ENCODE results near the gene SLC39A11.

SLC39A11 gene

DNA sequence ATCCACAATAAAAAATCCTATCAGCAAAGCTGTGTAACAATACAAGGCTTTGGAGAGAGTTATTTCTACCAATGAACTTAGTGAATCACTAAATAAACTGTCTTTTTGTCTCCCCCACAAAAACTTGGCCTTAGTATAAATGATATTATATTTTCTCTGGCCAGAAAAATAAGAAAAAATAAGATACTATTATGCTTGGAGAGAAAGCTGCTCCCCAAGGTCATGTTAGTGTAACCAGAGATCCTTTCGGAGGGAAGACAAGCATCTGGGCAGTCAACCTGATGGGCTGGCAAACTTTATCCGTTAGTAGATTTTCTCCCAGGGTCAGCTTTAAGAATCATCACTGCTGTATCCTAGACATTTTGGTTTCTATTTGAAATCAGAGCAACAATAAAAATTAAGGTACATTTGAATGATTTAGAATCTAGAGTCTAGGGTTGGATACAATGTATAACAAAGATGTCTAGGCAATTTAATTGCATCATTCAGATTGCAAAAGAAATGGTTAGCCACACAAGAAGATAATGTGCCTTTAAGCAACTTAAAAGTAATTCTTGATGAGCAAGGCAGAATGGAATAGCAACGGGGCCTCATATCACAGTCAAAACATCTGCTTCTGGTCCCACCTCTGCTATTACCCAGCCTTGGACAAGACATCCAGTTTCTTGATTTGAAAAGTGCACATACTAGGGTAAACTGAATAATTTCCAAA is 280.4 kb downstream of the SLC39A11 start:
- no peak overlapping the region for H3K4me3 ChIP-seq (ENCODE audit: extremely low read depth, insufficient read depth, low read length, poor library complexity, severe bottlenecking)
- H3K9me3 ChIP-seq (ENCODE audit: control insufficient read depth, low read length) = no peaks in the 10 kb centered on the region
- no peaks in the 10 kb centered on the region for H3K4me1 ChIP-seq (ENCODE audit: control insufficient read depth, insufficient read depth, low read length, poor library complexity, severe bottlenecking)
- no peaks in the 10 kb centered on the region for H3K36me3 ChIP-seq (ENCODE audit: control insufficient read depth, insufficient read depth, low read length)
- no peak overlapping the region for H3K27ac ChIP-seq (ENCODE audit: low read depth, low read length, severe bottlenecking)
- 100% methylated on average over 1 of the region's 3 CpGs; no CpG with 5 or more reads in 1 of the 2 experiments for WGBS, 2 experiments (ENCODE audit: insufficient coverage in 2 of 2)

DNA sequence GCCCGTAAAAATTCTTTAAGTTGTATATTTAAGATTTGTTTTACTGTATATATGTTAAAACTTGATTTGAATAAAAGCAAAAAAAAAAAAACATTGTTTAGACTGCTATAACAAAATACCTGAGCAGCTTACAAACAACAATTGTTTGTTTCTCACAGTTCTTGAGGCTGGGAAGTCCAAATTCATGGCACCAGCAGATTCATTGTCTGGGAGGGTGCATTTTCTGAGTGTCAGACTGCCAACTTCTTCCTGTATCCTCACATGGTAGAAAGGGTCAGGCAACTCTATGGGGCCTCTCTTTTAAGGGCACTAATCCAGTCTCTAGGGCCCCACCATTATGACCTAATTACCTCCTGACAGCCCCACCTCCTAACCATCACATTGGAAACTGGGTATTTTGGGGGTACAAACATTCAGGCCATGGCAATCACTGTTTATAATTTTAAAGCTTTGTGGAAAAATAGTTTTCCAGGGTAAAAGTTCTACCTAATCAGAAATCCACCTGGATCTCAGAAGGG is 281.4 kb downstream of the SLC39A11 start:
- H3K4me3 ChIP-seq (ENCODE audit: extremely low read depth, insufficient read depth, low read length, poor library complexity, severe bottlenecking) = no peak overlapping the region
- no peak overlapping the region for H3K27ac ChIP-seq (ENCODE audit: low read depth, low read length, severe bottlenecking)
- no peaks in the 10 kb centered on the region for H3K9me3 ChIP-seq (ENCODE audit: control insufficient read depth, low read length)
- WGBS, 2 experiments (ENCODE audit: insufficient coverage in 2 of 2) = no CpG with 5 or more reads among the region's 1 CpG
- H3K4me1 ChIP-seq (ENCODE audit: control insufficient read depth, insufficient read depth, low read length, poor library complexity, severe bottlenecking) = no peaks in the 10 kb centered on the region
- no peaks in the 10 kb centered on the region for H3K36me3 ChIP-seq (ENCODE audit: control insufficient read depth, insufficient read depth, low read length)

DNA sequence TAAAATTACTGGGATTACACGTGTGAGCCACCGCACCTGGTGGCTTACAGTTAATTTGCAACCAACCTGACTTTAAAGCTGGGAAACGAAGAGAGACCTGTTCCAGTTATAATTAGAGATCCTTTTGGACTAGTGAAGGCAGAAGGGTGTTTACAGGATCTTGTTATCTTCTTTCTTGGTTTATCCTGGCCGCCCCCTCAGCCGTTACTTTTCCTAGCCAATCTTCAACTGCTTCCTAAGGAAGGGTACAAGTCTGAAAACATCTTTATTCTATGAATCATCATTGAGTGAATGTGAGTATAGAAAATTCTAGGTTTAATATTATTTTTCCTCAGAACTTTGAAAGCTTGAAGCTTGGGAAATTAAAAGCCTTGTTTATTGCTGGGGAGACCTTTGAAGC is 286.5 kb downstream of the SLC39A11 start:
- H3K4me3 ChIP-seq (ENCODE audit: extremely low read depth, insufficient read depth, low read length, poor library complexity, severe bottlenecking) = no peak overlapping the region
- H3K36me3 ChIP-seq (ENCODE audit: control insufficient read depth, insufficient read depth, low read length) = no peaks in the 10 kb centered on the region
- no peaks in the 10 kb centered on the region for H3K9me3 ChIP-seq (ENCODE audit: control insufficient read depth, low read length)
- 93 to 97% methylated on average over 3 of the region's 5 CpGs for WGBS, 2 experiments (ENCODE audit: insufficient coverage in 2 of 2)
- H3K27ac ChIP-seq (ENCODE audit: low read depth, low read length, severe bottlenecking) = no peak overlapping the region
- no peaks in the 10 kb centered on the region for H3K4me1 ChIP-seq (ENCODE audit: control insufficient read depth, insufficient read depth, low read length, poor library complexity, severe bottlenecking)

DNA sequence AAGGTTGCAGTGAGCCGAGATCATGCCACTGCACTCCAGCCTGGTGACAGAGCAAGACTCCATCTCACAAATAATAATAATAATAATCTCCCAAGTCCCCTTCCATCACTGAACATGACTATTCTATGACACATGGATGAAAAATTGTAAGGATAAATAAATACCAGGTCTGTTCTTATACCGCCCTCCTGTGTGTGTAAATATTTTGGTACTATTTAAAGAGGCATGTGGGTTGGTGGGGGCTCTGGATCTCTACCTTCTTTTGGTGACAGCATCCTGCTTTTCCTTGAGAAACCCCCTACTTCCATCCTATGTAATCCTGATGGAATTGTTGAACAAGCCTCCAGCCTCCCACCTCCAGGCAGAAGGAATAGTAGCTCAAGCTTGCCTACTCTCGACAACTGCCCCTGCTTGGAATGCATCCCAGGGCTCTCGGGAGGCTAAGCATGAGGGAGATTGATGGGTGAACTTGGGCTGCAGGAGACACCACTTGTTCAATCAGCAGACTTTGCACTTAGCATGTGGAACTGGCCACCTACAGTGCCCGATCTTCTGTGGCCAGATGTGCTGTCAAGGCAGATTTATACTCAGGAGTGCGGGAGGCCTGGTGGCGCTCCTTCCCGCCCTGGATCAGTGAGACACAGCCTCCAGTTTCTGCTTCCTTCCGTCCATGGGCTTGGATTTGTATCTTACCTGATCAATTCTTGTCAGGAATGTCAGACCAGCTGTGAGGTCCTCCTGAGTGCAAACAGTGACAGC is 287.4 kb downstream of the SLC39A11 start:
- 84 to 100% methylated on average over 5 to 8 of the region's 9 CpGs for WGBS, 2 experiments (ENCODE audit: insufficient coverage in 2 of 2)
- H3K36me3 ChIP-seq (ENCODE audit: control insufficient read depth, insufficient read depth, low read length) = no peaks in the 10 kb centered on the region
- no peaks in the 10 kb centered on the region for H3K9me3 ChIP-seq (ENCODE audit: control insufficient read depth, low read length)
- no peaks in the 10 kb centered on the region for H3K4me1 ChIP-seq (ENCODE audit: control insufficient read depth, insufficient read depth, low read length, poor library complexity, severe bottlenecking)
- no peak overlapping the region for H3K27ac ChIP-seq (ENCODE audit: low read depth, low read length, severe bottlenecking)
- no peak overlapping the region for H3K4me3 ChIP-seq (ENCODE audit: extremely low read depth, insufficient read depth, low read length, poor library complexity, severe bottlenecking)

DNA sequence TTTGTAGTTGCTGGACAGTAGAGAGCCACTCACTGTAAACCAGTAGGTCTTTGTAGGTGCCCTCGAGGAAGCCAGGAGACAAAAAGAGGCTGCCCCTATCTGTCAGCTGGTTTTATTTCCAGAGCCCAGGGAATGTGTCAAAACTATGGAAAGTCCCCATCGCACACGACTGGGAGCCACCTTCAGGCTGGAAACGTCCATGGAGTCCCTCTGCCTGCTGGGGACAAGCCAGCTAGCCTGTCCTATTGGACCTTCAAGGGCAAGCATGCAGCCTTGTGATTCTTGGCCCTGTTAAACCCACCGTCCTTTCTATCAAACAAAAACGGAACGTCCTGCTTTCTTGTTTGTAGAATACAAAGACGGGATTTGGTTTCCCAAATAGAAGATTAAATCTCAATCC is 289.8 kb downstream of the SLC39A11 start:
- Histone ChIP-seq H3K9me3 (ENCODE audit: control insufficient read depth, low read length) (peaks cover 4% of the 10 kb centered on the region), H3K4me3 (ENCODE audit: extremely low read depth, insufficient read depth, low read length, poor library complexity, severe bottlenecking) (no peak overlapping the region), H3K4me1 (ENCODE audit: control insufficient read depth, insufficient read depth, low read length, poor library complexity, severe bottlenecking) (no peaks in the 10 kb centered on the region), H3K27ac (ENCODE audit: low read depth, low read length, severe bottlenecking) (no peak overlapping the region), H3K36me3 (ENCODE audit: control insufficient read depth, insufficient read depth, low read length) (no peaks in the 10 kb centered on the region)
- 84 to 85% methylated on average over 5 to 8 of the region's 8 CpGs for WGBS, 2 experiments (ENCODE audit: insufficient coverage in 2 of 2)

DNA sequence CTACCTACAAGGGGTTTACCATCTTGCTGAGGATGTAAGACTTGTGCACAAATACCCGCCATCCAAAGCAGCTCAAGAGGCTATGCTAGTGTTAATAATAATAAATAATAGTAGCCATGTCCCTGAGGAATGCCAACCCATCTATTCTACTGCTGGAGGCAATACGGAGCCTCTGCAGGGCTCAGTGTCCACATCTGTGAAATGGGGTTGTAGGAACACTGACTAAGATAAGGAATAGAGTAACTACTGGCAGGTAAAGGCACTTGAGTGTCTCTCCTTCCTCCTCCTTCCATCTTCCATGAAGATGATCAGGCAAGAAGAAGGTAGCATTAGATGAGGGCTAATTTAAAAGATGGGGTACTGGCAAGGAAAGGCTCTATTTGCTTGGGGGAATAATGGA is 295.3 kb downstream of the SLC39A11 start:
- 60% methylated on average over 1 of the region's 2 CpGs; no CpG with 5 or more reads in 1 of the 2 experiments for WGBS, 2 experiments (ENCODE audit: insufficient coverage in 2 of 2)
- H3K27ac ChIP-seq (ENCODE audit: low read depth, low read length, severe bottlenecking) = no peak overlapping the region
- peaks cover 15% of the 10 kb centered on the region for H3K9me3 ChIP-seq (ENCODE audit: control insufficient read depth, low read length)

DNA sequence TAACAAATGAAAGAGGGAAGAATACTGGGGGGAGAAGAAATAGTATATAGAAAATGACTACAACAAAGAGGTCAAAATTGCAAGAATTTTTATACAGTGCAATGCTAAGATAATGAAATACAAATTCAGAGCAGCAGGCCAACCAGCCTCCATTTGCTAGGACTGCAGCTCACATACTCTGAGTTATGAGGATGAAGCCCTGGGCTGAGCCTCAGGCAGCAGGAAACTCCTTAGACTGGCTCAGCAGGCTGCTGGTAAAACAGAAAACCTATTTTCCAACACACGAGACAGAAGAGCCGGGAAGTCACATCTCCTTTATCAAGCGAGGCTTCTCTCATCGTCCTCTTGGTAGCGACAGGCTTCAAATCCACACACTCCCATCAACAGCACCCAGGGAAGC is 296.5 kb downstream of the SLC39A11 start:
- Histone ChIP-seq H3K4me1 (ENCODE audit: control insufficient read depth, insufficient read depth, low read length, poor library complexity, severe bottlenecking) (no peaks in the 10 kb centered on the region), H3K4me3 (ENCODE audit: extremely low read depth, insufficient read depth, low read length, poor library complexity, severe bottlenecking) (no peak overlapping the region), H3K9me3 (ENCODE audit: control insufficient read depth, low read length) (peaks cover 15% of the 10 kb centered on the region), H3K36me3 (ENCODE audit: control insufficient read depth, insufficient read depth, low read length) (no peaks in the 10 kb centered on the region), H3K27ac (ENCODE audit: low read depth, low read length, severe bottlenecking) (no peak overlapping the region)
- 76 to 79% methylated on average over 4 to 5 of the region's 5 CpGs for WGBS, 2 experiments (ENCODE audit: insufficient coverage in 2 of 2)

More for the DNA sequence above, 295.3 kb downstream of the SLC39A11 start:
- Histone ChIP-seq H3K4me3 (ENCODE audit: extremely low read depth, insufficient read depth, low read length, poor library complexity, severe bottlenecking) (no peak overlapping the region), H3K36me3 (ENCODE audit: control insufficient read depth, insufficient read depth, low read length) (no peaks in the 10 kb centered on the region), H3K4me1 (ENCODE audit: control insufficient read depth, insufficient read depth, low read length, poor library complexity, severe bottlenecking) (no peaks in the 10 kb centered on the region)

DNA sequence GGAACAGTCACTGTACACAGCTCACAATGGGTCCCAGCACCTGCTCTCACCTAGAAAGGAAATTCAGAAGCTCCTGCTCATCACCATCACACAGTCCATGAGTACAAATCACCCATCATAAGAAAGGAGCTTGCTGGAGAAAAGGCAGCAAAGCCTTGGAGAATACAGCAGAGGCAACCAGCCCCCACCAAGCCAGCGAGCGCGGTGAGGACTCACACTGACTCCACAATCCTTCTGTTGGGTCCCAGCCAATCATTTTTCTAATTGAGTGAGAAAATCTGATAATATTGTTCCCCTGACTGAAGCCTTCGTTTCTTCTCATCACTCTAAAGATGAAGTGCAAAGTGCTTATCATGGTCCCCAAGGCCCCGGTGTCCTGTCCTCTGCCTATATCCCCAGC is 298.3 kb downstream of the SLC39A11 start:
- Histone ChIP-seq H3K36me3 (ENCODE audit: control insufficient read depth, insufficient read depth, low read length) (no peaks in the 10 kb centered on the region), H3K4me3 (ENCODE audit: extremely low read depth, insufficient read depth, low read length, poor library complexity, severe bottlenecking) (no peak overlapping the region), H3K9me3 (ENCODE audit: control insufficient read depth, low read length) (peaks cover 10% of the 10 kb centered on the region), H3K27ac (ENCODE audit: low read depth, low read length, severe bottlenecking) (no peak overlapping the region), H3K4me1 (ENCODE audit: control insufficient read depth, insufficient read depth, low read length, poor library complexity, severe bottlenecking) (no peaks in the 10 kb centered on the region)
- WGBS, 2 experiments (ENCODE audit: insufficient coverage in 2 of 2) = 60 to 88% methylated on average over 1 to 2 of the region's 5 CpGs

DNA sequence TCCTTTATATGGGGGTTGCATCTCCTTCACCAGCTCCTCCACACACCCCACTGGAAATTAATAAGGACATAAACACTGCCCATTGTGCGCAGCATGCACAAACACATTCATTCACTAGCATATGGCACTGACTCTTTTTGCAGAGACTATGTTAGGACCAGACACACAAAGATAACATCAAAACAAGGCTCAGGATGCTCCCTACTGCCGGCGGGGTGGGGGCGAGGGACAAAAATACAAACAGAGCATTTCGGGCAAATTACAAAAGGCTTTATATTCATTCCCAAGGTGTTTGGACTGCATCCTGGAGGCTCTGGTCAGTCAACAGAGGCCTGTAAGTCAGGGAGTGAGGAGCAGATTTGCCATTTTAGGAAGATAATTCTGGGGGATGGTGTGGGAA is 299.7 kb downstream of the SLC39A11 start:
- no peak overlapping the region for H3K27ac ChIP-seq (ENCODE audit: low read depth, low read length, severe bottlenecking)
- H3K4me3 ChIP-seq (ENCODE audit: extremely low read depth, insufficient read depth, low read length, poor library complexity, severe bottlenecking) = no peak overlapping the region
- WGBS, 2 experiments (ENCODE audit: insufficient coverage in 2 of 2) = 90 to 100% methylated on average over 4 to 5 of the region's 5 CpGs
- peaks cover 10% of the 10 kb centered on the region for H3K9me3 ChIP-seq (ENCODE audit: control insufficient read depth, low read length)
- no peaks in the 10 kb centered on the region for H3K36me3 ChIP-seq (ENCODE audit: control insufficient read depth, insufficient read depth, low read length)
- H3K4me1 ChIP-seq (ENCODE audit: control insufficient read depth, insufficient read depth, low read length, poor library complexity, severe bottlenecking) = no peaks in the 10 kb centered on the region

DNA sequence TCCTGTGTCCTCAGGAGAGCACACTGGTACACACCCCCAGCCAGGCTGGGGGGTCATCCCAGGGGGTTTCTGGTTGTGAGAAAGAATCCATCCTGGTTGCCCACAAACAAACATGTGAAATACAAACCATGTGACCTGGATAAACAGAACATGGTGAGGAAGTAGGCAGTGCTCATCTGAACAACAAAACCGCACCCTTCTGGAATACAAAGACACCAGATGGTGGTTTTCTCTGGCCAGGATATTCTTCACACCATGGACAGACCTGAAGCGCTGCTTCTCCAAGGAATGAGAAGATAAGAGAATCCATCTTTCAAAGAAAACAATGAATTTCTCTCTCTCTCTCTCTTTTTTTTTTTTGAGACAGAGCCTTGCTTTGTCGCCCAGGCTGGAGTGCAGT is 302.3 kb downstream of the SLC39A11 start:
- Histone ChIP-seq H3K4me3 (ENCODE audit: extremely low read depth, insufficient read depth, low read length, poor library complexity, severe bottlenecking) (no peak overlapping the region), H3K27ac (ENCODE audit: low read depth, low read length, severe bottlenecking) (no peak overlapping the region), H3K9me3 (ENCODE audit: control insufficient read depth, low read length) (peaks cover 10% of the 10 kb centered on the region), H3K4me1 (ENCODE audit: control insufficient read depth, insufficient read depth, low read length, poor library complexity, severe bottlenecking) (no peaks in the 10 kb centered on the region), H3K36me3 (ENCODE audit: control insufficient read depth, insufficient read depth, low read length) (no peaks in the 10 kb centered on the region)
- WGBS, 2 experiments (ENCODE audit: insufficient coverage in 2 of 2) = 100% methylated on average over 1 to 2 of the region's 3 CpGs

DNA sequence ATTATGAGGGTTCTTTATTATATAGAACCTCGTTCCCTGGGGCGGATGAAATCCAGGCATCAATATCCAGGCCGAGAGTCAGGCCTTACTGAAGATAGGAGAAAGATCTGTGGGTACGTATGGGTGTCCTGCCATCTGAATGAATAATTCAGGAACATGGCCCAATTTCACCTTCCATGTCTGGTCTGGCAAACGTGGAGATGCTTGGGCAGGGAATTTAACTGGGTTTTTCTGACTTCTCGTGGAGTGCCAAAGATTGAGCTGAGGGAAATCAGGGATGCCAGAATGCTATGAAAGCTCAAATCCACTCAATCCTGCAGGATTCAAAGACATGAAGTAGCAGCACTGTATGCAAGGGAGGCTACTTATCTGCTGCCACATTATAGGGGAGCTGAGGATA is 302.8 kb downstream of the SLC39A11 start:
- Histone ChIP-seq H3K4me1 (ENCODE audit: control insufficient read depth, insufficient read depth, low read length, poor library complexity, severe bottlenecking) (no peaks in the 10 kb centered on the region), H3K36me3 (ENCODE audit: control insufficient read depth, insufficient read depth, low read length) (no peaks in the 10 kb centered on the region), H3K9me3 (ENCODE audit: control insufficient read depth, low read length) (peaks cover 7% of the 10 kb centered on the region), H3K4me3 (ENCODE audit: extremely low read depth, insufficient read depth, low read length, poor library complexity, severe bottlenecking) (no peak overlapping the region), H3K27ac (ENCODE audit: low read depth, low read length, severe bottlenecking) (no peak overlapping the region)
- 92 to 97% methylated on average over 6 of the region's 6 CpGs for WGBS, 2 experiments (ENCODE audit: insufficient coverage in 2 of 2)
